H9 (cell line): ENCODE measurements around the gene AVEN. TPM values are rescaled to one million over a fixed set of nuclear protein-coding genes. Genes with fewer than 3 reads are reported as not detected.

ENCODE experiments used
- DNase-seq: peaks from one replicate; pipeline ENCODE4 v3.0.0-alpha.2; 2017
- H2AFZ ChIP-seq: one replicate; pipeline ENCODE4 v1.6.1; 2013; ENCODE audit warnings: mild to moderate bottlenecking, low read length, control low read depth, moderate library complexity
- H2AK5ac ChIP-seq: 2 replicates; pipeline ENCODE4 v1.6.1; 2013; ENCODE audit warnings: low read length, control low read depth, mixed read lengths; ENCODE audit not compliant: insufficient read length
- H2BK120ac ChIP-seq: one replicate; pipeline ENCODE4 v1.6.1; 2013; ENCODE audit warnings: low read depth, mild to moderate bottlenecking, low read length, control low read depth, inconsistent platforms; ENCODE audit not compliant: poor library complexity, severe bottlenecking
- H2BK12ac ChIP-seq: 2 replicates; pipeline ENCODE4 v1.6.1; 2013; ENCODE audit warnings: low read length, control low read depth, mixed read lengths, low read depth; ENCODE audit not compliant: insufficient read length
- H2BK15ac ChIP-seq: 2 replicates; pipeline ENCODE4 v1.6.1; 2013; ENCODE audit warnings: low read depth, low read length, control low read depth
- H2BK20ac ChIP-seq: one replicate; pipeline ENCODE4 v1.6.1; 2013; ENCODE audit warnings: low read depth, mild to moderate bottlenecking, low read length, control low read depth, inconsistent platforms; ENCODE audit not compliant: poor library complexity, severe bottlenecking
- H2BK5ac ChIP-seq: 2 replicates; pipeline ENCODE4 v1.6.1; 2013; ENCODE audit warnings: low read length, control low read depth, mixed read lengths; ENCODE audit not compliant: insufficient read length
- H3K14ac ChIP-seq: 2 replicates; pipeline ENCODE4 v1.6.1; 2013; ENCODE audit warnings: low read length, control low read depth; ENCODE audit not compliant: insufficient read depth
- H3K18ac ChIP-seq: 2 replicates; pipeline ENCODE4 v1.6.1; 2013; ENCODE audit warnings: low read depth, mild to moderate bottlenecking, mixed read lengths, low read length, control low read depth; ENCODE audit not compliant: insufficient read length
- H3K23ac ChIP-seq: 2 replicates; pipeline ENCODE4 v1.6.1; 2013; ENCODE audit warnings: low read length, control low read depth, mixed read lengths, low read depth; ENCODE audit not compliant: insufficient read length
- H3K23me2 ChIP-seq: 2 replicates; pipeline ENCODE4 v1.6.1; 2013; ENCODE audit warnings: low read depth, mild to moderate bottlenecking, mixed read lengths, low read length, control low read depth; ENCODE audit not compliant: insufficient read length, poor library complexity, severe bottlenecking
- H3K27ac ChIP-seq: 2 replicates; pipeline ENCODE4 v1.5.1; 2013; ENCODE audit warnings: low read length, control low read depth, mixed read lengths, low read depth; ENCODE audit not compliant: insufficient read length
- H3K27me3 ChIP-seq: 2 replicates; pipeline ENCODE4 v1.6.1; 2013; ENCODE audit warnings: low read length, control low read depth, inconsistent platforms; ENCODE audit not compliant: insufficient read depth
- H3K4ac ChIP-seq: 2 replicates; pipeline ENCODE4 v1.6.1; 2013; ENCODE audit warnings: low read depth, mild to moderate bottlenecking, control low read depth, inconsistent platforms, low read length, moderate library complexity
- H3K4me1 ChIP-seq: 2 replicates; pipeline ENCODE4 v1.6.1; 2013; ENCODE audit warnings: low read length, control low read depth, inconsistent platforms; ENCODE audit not compliant: insufficient read depth
- H3K4me2 ChIP-seq: 2 replicates; pipeline ENCODE4 v1.6.1; 2013; ENCODE audit warnings: low read length, control low read depth, mixed read lengths; ENCODE audit not compliant: insufficient read length, insufficient read depth
- H3K56ac ChIP-seq: 2 replicates; pipeline ENCODE4 v1.6.1; 2013; ENCODE audit warnings: low read depth, mild to moderate bottlenecking, mixed read lengths, low read length, control low read depth; ENCODE audit not compliant: insufficient read length
- H3K79me1 ChIP-seq: 2 replicates; pipeline ENCODE4 v1.6.1; 2013; ENCODE audit warnings: low read depth, mild to moderate bottlenecking, moderate library complexity, low read length, control low read depth, inconsistent platforms; ENCODE audit not compliant: insufficient read depth, poor library complexity, severe bottlenecking
- H3K79me2 ChIP-seq: 2 replicates; pipeline ENCODE4 v1.6.1; 2013; ENCODE audit warnings: low read length, control low read depth, inconsistent platforms; ENCODE audit not compliant: insufficient read depth
- H3K9ac ChIP-seq: 2 replicates; pipeline ENCODE4 v1.6.1; 2013; ENCODE audit warnings: low read length, control low read depth, mixed read lengths; ENCODE audit not compliant: insufficient read length; ENCODE audit errors: extremely low read depth
- H3K9me3 ChIP-seq: one replicate; pipeline ENCODE4 v1.6.1; 2013; ENCODE audit warnings: low read depth, low read length, inconsistent platforms; ENCODE audit not compliant: control insufficient read depth
- H3T11ph ChIP-seq: one replicate; pipeline ENCODE4 v1.6.1; 2013; ENCODE audit warnings: mild to moderate bottlenecking, low read length, control low read depth, inconsistent platforms
- H4K20me1 ChIP-seq: one replicate; pipeline ENCODE4 v1.6.1; 2013; ENCODE audit not compliant: control insufficient read depth, insufficient read length, insufficient read depth
- H4K5ac ChIP-seq: 2 replicates; pipeline ENCODE4 v1.6.1; 2013; ENCODE audit warnings: low read depth, mild to moderate bottlenecking, mixed read lengths, low read length, control low read depth; ENCODE audit not compliant: insufficient read length
- H4K8ac ChIP-seq: replicated peaks from 2 replicates; pipeline ENCODE4 v1.6.1; 2013; ENCODE audit warnings: low read length, control low read depth, mixed read lengths, low read depth; ENCODE audit not compliant: insufficient read length
- H4K91ac ChIP-seq: 2 replicates; pipeline ENCODE4 v1.6.1; 2013; ENCODE audit warnings: low read depth, mild to moderate bottlenecking, moderate library complexity, mixed read lengths, low read length, control low read depth; ENCODE audit not compliant: insufficient read length
- H3K27ac Mint-ChIP-seq, 3 experiments: 2 replicates in 2 of 3; 3 replicates in 1 of 3; pipeline ENCODE4 v1.8.0; 2020 to 2021; ENCODE audit warnings: mixed read lengths in 3 of 3, mild to moderate bottlenecking in 1 of 3, moderate library complexity in 1 of 3
- H3K27me3 Mint-ChIP-seq: 2 replicates; pipeline ENCODE4 v1.8.0; 2021; ENCODE audit warnings: low read depth, mild to moderate bottlenecking, moderate library complexity, mixed read lengths
- H3K36me3 Mint-ChIP-seq, 3 experiments: 2 replicates in 2 of 3; 3 replicates in 1 of 3; pipeline ENCODE4 v1.8.0; 2020 to 2021; ENCODE audit warnings: low read depth in 3 of 3, mixed read lengths in 3 of 3; ENCODE audit not compliant: insufficient read depth in 1 of 3
- H3K4me1 Mint-ChIP-seq, 2 experiments: 2 replicates each; pipeline ENCODE4 v1.8.0; 2020; ENCODE audit warnings: mixed read lengths in 2 of 2
- H3K4me3 Mint-ChIP-seq, 2 experiments: 2 replicates in 1 of 2; 3 replicates in 1 of 2; pipeline ENCODE4 v1.8.0; 2020 to 2021; ENCODE audit warnings: mild to moderate bottlenecking in 2 of 2, mixed read lengths in 2 of 2, moderate library complexity in 1 of 2
- H3K9me3 Mint-ChIP-seq, 2 experiments: 2 replicates in 1 of 2; 3 replicates in 1 of 2; pipeline ENCODE4 v1.8.0; 2020; ENCODE audit warnings: mild to moderate bottlenecking in 2 of 2, mixed read lengths in 2 of 2, moderate library complexity in 1 of 2
- CTCF ChIP-seq: fragments of 200-600 bp; sonication (generic); conservative IDR thresholded peaks from 3 replicates; pipeline ENCODE4 v1.8.0; 2021; ENCODE audit warnings: antibody characterized with exemption, mild to moderate bottlenecking
- WGBS: extraction: QIAGEN DNeasy Blood & Tissue Kit; methylation state at CpG from one replicate; pipeline ENCODE4 v1.1.7; 2013; ENCODE audit warnings: missing lambda C conversion rate, low lambda C conversion rate, mixed read lengths; ENCODE audit not compliant: insufficient read length; ENCODE audit errors: extremely low coverage; 5-methylcytosine and 5-hydroxymethylcytosine counted together
- total RNA-seq: library from RNA; stranded (reverse); gene quantifications from 2 replicates; pipeline ENCODE4 v1.2.1, GENCODE V29; 2021

The AVEN gene
- total RNA-seq, 1 experiment from 2014 or later = 16.1 TPM

DNA sequence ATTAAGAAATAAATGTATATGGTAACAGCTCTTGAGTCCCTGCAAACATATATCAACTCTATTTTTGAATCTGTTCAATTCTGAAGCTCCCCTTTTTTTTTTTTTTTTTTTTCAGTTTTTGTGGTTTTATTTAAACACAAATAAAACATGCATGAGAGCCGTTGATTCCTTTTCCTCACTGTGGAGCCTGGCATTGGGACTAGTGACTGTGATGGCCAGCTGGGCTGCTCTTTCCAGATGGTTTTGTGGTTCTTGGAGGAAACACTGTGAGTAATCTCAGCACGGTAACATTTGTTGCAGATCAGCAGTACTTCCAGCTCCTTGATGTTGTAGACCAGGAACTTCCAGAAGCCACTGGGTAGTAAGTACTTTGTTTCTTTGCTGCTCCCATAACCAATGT is 46.7 kb upstream of the AVEN start:
- H2BK120ac ChIP-seq = no peak overlapping the region
- no peak overlapping the region for H3K14ac ChIP-seq
- no peak overlapping the region for H2AK5ac ChIP-seq
- no CpG with 5 or more reads among the region's 2 CpGs for WGBS
- H3K79me2 ChIP-seq = no peaks in the 10 kb centered on the region
- peak overlapping the region; percentile 7 for H3K9ac ChIP-seq
- no peak overlapping the region for H2AFZ ChIP-seq
- no peak overlapping the region for H4K5ac ChIP-seq
- no peak overlapping the region for H3K27ac ChIP-seq
- Mint-ChIP-seq H3K4me1 (no peaks in the 10 kb centered on the region), H3K27ac (peak overlapping the region in 1 of 3 experiments; percentile 66; a peak in 1 of 7 replicates), H3K27me3 (no peaks in the 10 kb centered on the region), H3K4me3 (no peak overlapping the region), H3K9me3 (no peaks in the 10 kb centered on the region), H3K36me3 (peaks cover 2 to 41% (median 31%) of the 10 kb centered on the region in 3 experiments; a peak in 6 of 7 replicates)
- no peaks in the 10 kb centered on the region for H3K9me3 ChIP-seq
- H2BK5ac ChIP-seq = no peak overlapping the region
- no peak overlapping the region for H3K4me2 ChIP-seq
- no peak overlapping the region for H3K23ac ChIP-seq
- no peak overlapping the region for H3K56ac ChIP-seq
- H3K18ac ChIP-seq = no peak overlapping the region
- no peaks in the 10 kb centered on the region for H3K79me1 ChIP-seq
- no peak for TF ChIP-seq CTCF
- H3K27me3 ChIP-seq = no peaks in the 10 kb centered on the region
- H3K4ac ChIP-seq = no peak overlapping the region
- no peak overlapping the region for H4K91ac ChIP-seq
- no peaks in the 10 kb centered on the region for H3K23me2 ChIP-seq
- H2BK12ac ChIP-seq = no peak overlapping the region
- no peak for DNase-seq
- H4K8ac ChIP-seq = no peak overlapping the region
- no peak overlapping the region for H3T11ph ChIP-seq
- H2BK20ac ChIP-seq = no peak overlapping the region
- H4K20me1 ChIP-seq = no peaks in the 10 kb centered on the region
- H3K4me1 ChIP-seq = no peaks in the 10 kb centered on the region
- no peak overlapping the region for H2BK15ac ChIP-seq
